Osteocyte (in vitro differentiated cells): Measurements from ENCODE around the gene PPP1CB. TPM values are rescaled to one million over a fixed set of nuclear protein-coding genes. Genes with fewer than 3 reads are reported as not detected.

Experiments
- DNase-seq: peaks from one replicate; pipeline ENCODE4 v3.0.0; 2021; ENCODE audit warnings: mixed read lengths; ENCODE audit not compliant: unreplicated experiment; ENCODE audit errors: extremely low spot score
- H3K27ac Mint-ChIP-seq: one replicate; pipeline ENCODE4 v1.8.0; 2021; ENCODE audit warnings: mild to moderate bottlenecking, mixed read lengths; ENCODE audit not compliant: unreplicated experiment
- H3K27me3 Mint-ChIP-seq: one replicate; pipeline ENCODE4 v1.8.0; 2021; ENCODE audit warnings: mixed read lengths; ENCODE audit not compliant: unreplicated experiment
- H3K36me3 Mint-ChIP-seq: one replicate; pipeline ENCODE4 v1.8.0; 2021; ENCODE audit warnings: mixed read lengths; ENCODE audit not compliant: unreplicated experiment
- H3K4me1 Mint-ChIP-seq: one replicate; pipeline ENCODE4 v1.8.0; 2021; ENCODE audit warnings: mixed read lengths; ENCODE audit not compliant: unreplicated experiment
- H3K4me3 Mint-ChIP-seq: one replicate; pipeline ENCODE4 v1.8.0; 2021; ENCODE audit warnings: mild to moderate bottlenecking, moderate library complexity, mixed read lengths; ENCODE audit not compliant: unreplicated experiment
- H3K9me3 Mint-ChIP-seq: one replicate; pipeline ENCODE4 v1.8.0; 2021; ENCODE audit warnings: mixed read lengths; ENCODE audit not compliant: unreplicated experiment
- CTCF ChIP-seq: fragments of 200-600 bp; sonication (generic); IDR thresholded peaks from 2 replicates; pipeline ENCODE4 v1.5.0; 2021; ENCODE audit warnings: antibody characterized with exemption, mild to moderate bottlenecking, moderate library complexity
- long read RNA-seq: library from polyadenylated mRNA; unstranded; transcript quantifications from one replicate; pipeline ENCODE4 v2.0.0, GENCODE V29; 2021
- total RNA-seq: library from RNA; stranded (reverse); gene quantifications from 2 replicates; pipeline ENCODE4 v1.2.1, GENCODE V29; 2021

PPP1CB gene
- total RNA-seq: 198 and 200 TPM in 2 replicates
- long read RNA-seq, full-length matches to known transcripts: 184 of 252 reads
- long read RNA-seq, partial matches to known transcripts: 55 of 252 reads
- long read RNA-seq, other reads (novel, unspliced or antisense): 13 of 252 reads

- DNase-seq: peak; percentile 99
- Mint-ChIP-seq H3K4me1 (peaks cover 40% of the 10 kb centered on the region), H3K9me3 (no peaks in the 10 kb centered on the region), H3K27ac (peak within 1 kb of the TSS; percentile 98), H3K36me3 (no peaks in the 10 kb centered on the region), H3K4me3 (peak within 1 kb of the TSS; percentile 88), H3K27me3 (no peaks in the 10 kb centered on the region)
- peak; percentile 23 for TF ChIP-seq CTCF
Measured at GRCh38 chr2:28751252-28751955, at the start of gene PPP1CB. Gene PPP1CB, plus strand, starts transcription at chr2:28751830. Its CDS starts 295 bp downstream, at chr2:28752125.

- no peaks in the 10 kb centered on the region for H3K36me3 Mint-ChIP-seq
- no peak for TF ChIP-seq CTCF
- no peak overlapping the region for H3K27ac Mint-ChIP-seq
- no peak for DNase-seq
- H3K9me3 Mint-ChIP-seq: no peaks in the 10 kb centered on the region
- peaks cover 6% of the 10 kb centered on the region for H3K4me1 Mint-ChIP-seq
- H3K27me3 Mint-ChIP-seq: no peaks in the 10 kb centered on the region
- H3K4me3 Mint-ChIP-seq: no peak overlapping the region
Measured at GRCh38 chr2:28702415-28702861, 49.2 kb upstream of the PPP1CB start.

GRCh38 chr2:28702878-28703277 lies 48.8 kb upstream of the PPP1CB start:
- no peak for DNase-seq
- Mint-ChIP-seq H3K9me3 (no peaks in the 10 kb centered on the region), H3K27ac (no peak overlapping the region), H3K4me1 (peaks cover 2% of the 10 kb centered on the region), H3K4me3 (no peak overlapping the region), H3K36me3 (no peaks in the 10 kb centered on the region), H3K27me3 (no peaks in the 10 kb centered on the region)
- TF ChIP-seq CTCF: no peak

GRCh38 chr2:28704621-28705020 lies 47.0 kb upstream of the PPP1CB start:
- H3K36me3 Mint-ChIP-seq: no peaks in the 10 kb centered on the region

More at GRCh38 chr2:28704621-28705020, 47.0 kb upstream of the PPP1CB start:
- no peak for DNase-seq
- TF ChIP-seq CTCF: no peak
- no peak overlapping the region for H3K27ac Mint-ChIP-seq
- H3K9me3 Mint-ChIP-seq: no peaks in the 10 kb centered on the region
- H3K27me3 Mint-ChIP-seq: no peaks in the 10 kb centered on the region
- H3K4me3 Mint-ChIP-seq: no peak overlapping the region
- peaks cover 2% of the 10 kb centered on the region for H3K4me1 Mint-ChIP-seq
